Gastroesophageal sphincter (tissue), 3 donors: ENCODE data around the gene ELL.

Source experiments
- POLR2A ChIP-seq, 2 donors: fragments of 450-650 bp; IDR thresholded peaks; one replicate each; pipeline ENCODE4 v1.6.1; 2017; ENCODE audit warnings: antibody characterized with exemption in 2 of 2, mild to moderate bottlenecking in 2 of 2, moderate library complexity in 1 of 2
- POLR2AphosphoS5 ChIP-seq: sonication (generic); formaldehyde crosslinking; IDR thresholded peaks from one replicate; pipeline ENCODE4 v1.6.1; 2017; ENCODE audit warnings: antibody characterized with exemption
- TF ChIP-seq, protein P1 (sequence below), 4 experiments: fragments of 200-600 bp in 2 of 4; fragments of 450-650 bp in 2 of 4; sonication (generic) in 1 of 4; IDR thresholded peaks; one replicate each; pipeline ENCODE4 v1.5.1; 2017 to 2019; ENCODE audit warnings: antibody characterized with exemption in 4 of 4, mild to moderate bottlenecking in 2 of 4, moderate library complexity in 2 of 4

GRCh38 chr19:18427080-18427742 is 94.7 kb downstream of the ELL start:
- TF ChIP-seq, protein P1, sequence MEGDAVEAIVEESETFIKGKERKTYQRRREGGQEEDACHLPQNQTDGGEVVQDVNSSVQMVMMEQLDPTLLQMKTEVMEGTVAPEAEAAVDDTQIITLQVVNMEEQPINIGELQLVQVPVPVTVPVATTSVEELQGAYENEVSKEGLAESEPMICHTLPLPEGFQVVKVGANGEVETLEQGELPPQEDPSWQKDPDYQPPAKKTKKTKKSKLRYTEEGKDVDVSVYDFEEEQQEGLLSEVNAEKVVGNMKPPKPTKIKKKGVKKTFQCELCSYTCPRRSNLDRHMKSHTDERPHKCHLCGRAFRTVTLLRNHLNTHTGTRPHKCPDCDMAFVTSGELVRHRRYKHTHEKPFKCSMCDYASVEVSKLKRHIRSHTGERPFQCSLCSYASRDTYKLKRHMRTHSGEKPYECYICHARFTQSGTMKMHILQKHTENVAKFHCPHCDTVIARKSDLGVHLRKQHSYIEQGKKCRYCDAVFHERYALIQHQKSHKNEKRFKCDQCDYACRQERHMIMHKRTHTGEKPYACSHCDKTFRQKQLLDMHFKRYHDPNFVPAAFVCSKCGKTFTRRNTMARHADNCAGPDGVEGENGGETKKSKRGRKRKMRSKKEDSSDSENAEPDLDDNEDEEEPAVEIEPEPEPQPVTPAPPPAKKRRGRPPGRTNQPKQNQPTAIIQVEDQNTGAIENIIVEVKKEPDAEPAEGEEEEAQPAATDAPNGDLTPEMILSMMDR (IDR thresholded peaks at IDR 0.05), result no peak
- TF ChIP-seq POLR2A (IDR thresholded peaks at IDR 0.05) (no peak), POLR2AphosphoS5 (no peak)
